Activated effector memory CD4-positive, alpha-beta T cell treated with Interleukin-2 at 50 U/mL for 16 hours (primary cell): Measurements from ENCODE around the gene ABHD17B.

ENCODE experiments used
- DNase-seq: peaks from one replicate; pipeline ENCODE4 v3.0.0-alpha.2; 2020

Gene ABHD17B

DNA sequence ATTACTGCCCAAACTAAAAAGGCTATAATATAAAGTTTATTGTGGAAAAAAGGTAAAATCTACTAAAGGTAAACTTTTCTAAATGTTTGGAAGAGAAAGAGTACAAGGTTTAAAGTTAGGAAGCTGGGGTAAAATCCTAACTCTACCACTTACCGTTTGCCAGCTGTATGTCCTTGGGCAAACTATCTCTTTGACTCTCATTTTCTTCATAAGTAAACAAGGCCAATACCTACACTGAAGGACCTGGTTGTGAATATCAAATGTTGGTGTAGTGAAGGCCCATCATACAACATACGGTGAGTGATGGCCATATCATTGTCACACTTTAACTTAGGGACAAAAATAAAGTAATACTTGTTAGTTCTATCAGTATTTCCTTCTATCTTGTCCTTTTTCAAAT, 34.9 kb downstream of the ABHD17B start:
- no peak for DNase-seq

DNA sequence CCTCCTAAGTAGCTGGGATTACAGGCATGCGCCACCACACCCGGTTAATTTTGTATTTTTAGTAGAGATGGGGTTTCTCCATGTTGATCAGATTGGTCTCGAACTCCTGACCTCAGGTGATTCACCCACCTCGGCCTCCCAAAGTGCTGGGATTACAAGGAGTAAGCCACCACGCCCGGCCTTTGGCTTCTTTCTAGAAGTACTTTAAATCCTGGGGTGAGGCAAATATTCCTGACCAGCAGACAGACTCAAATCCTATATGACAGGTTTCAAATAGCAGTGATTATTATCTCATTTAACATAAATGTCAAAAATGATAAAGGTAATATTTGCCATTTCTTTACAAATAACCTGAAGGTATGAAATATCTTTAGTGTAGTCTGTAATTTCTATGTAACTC, 35.6 kb downstream of the ABHD17B start:
- DNase-seq, result no peak

DNA sequence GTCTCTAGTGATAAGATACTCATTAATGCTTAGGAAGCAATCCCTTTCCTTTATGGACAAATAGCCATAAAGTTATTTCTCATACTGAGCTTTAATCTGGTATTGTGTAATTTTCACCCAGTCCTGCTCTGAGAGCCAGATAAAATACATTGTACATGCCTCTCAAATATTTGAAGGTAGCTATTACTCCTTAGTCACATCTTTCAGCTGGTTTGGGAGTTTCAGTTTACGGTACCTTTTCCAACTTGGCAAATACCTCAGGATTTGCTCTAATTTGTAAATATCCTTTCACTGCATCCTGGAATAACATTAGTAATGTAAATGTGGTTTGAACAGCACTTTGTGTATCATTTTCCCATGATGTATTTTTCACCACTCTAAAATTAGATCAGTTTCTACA, 47.4 kb downstream of the ABHD17B start:
- no peak for DNase-seq

DNA sequence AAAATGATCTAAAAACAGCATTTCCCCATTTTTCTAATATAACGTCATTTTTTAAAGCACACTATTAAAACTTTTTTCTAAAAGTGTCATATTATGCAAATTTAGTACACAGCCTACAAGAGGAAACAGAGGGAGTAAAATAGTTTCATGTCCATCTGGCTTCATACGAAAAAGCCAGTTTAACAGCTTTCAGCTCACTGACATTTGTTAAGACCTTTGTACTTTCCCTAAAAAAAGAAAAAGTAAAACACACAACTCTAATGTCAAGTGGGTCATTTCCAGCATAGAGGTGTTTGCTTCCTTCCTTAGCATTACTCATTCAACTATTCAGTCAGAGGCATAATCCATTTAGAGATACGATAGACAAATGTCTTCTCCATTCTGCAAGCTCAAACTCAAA, 49.4 kb downstream of the ABHD17B start:
- DNase-seq, result no peak

DNA sequence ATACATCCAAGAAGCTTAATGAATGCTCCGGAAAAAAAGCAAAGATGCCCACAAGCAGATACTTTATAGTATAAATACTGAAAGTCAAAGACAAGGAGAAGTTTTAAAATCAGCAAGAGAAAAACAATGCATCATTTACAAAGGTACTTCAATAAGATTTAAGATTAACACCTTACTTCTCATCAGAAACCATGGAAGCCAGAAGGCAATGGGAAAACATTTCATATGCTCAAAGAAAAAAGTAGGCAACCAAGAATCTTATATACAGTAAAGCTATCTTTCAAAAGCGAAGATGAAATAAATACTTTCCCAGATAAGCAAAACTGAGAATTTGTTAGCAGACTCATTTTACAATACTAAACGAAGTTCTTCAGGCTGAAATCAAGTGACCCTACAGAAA, 51.1 kb downstream of the ABHD17B start:
- DNase-seq, result no peak

DNA sequence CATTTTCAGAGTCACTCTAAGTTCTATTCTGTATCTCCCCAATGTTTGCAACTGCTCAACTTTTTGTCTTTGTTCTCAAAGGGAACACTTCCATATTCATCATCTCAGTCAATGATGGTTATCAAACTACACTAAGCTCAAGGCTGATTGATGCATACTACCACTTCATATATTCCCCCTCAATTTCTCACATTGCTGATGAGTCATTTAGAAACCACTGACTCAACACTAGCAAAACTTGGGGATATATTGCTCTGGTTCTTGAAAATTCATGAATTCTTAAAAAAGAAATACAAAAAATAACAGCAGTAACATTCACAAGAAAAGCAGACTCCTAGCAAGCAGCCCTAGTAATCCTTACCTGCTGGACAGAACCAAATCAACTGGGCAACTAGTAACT, 52.2 kb downstream of the ABHD17B start:
- no peak for DNase-seq

DNA sequence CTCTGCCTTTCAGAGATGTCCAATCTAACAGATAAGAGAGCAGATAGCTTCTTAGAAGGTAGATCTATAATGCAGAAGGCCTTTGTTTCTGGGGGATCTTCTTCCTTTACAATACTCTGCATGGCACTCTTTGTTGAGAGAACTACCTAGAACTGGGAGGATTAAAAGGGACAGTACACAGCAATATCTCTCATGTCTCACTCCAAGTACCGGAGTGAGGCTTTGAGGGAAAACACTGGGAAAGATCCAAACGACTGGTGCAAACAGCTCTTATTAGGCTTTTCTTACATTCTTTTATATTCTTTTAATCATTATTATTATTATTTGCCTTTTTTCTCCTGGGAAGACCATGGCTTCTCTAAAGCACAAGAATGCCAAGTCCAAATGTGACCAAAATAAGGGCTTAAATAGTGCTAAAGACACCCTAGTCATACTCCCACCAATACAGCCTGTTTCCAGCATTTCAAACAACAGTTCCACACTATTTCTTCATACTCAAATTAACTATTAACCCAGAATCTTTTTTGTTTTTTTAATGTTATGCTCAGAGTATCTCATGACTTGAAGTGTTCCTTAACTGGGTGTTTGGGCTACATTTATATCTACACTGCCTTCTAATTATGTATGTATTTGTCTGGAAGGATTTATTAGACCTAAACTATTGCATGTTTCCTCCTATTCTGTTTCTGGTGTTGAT, 52.7 kb downstream of the ABHD17B start:
- no peak for DNase-seq

DNA sequence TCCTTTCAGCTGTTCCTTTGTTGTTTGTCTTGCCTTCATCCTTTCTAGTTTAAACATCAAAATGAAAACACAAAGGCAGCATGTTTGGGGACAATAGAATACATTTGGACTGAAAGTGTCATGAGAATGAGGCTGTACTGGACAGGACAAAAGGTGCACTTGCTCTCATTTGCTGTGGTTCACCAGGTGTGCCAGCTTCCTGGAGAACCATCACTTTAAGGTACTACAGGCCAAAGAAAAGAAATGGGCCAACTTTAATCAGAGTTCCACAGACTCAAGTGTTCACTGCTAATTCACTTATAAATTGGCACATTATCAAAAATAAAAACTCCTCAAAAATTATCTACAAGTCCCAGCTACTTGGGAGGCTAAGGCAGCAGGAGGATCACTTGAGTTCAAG, 53.8 kb downstream of the ABHD17B start:
- no peak for DNase-seq

DNA sequence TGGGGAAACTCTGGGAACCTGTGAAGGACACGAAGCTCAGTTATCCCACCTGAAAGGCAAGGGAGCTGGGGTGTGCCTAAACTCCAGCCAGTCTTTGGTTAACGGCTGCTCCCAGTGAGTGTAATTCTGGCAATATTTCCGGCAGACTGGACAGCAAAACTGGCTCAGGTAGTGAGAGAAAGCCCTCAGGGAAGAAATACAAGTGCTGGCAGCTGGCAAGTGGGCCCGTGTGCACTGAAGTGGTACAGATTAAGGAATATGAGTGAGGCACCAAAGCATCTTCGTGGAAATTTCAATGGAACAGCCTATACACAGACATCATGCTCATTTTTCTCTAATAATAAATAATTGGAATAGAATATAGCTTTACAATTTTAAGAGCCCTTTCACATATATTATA, 56.2 kb downstream of the ABHD17B start:
- no peak for DNase-seq

DNA sequence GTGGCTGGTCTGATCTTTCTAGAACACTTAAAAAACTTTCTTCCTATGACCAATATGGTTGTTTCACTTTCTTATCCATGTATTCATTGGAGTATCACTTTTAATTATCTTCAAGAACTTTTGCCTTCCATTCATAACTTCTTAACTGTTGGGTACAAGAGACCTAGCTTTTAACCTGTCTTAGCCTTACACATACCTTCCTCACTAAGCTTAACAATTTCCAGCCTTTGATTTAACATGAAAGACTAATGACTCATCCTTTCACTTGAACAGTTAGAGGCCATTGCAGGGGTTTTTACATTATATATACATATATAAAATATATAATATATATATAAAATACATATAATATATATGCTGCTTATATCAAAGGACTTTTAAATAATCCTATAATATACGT, 57.9 kb downstream of the ABHD17B start:
- DNase-seq, result no peak

DNA sequence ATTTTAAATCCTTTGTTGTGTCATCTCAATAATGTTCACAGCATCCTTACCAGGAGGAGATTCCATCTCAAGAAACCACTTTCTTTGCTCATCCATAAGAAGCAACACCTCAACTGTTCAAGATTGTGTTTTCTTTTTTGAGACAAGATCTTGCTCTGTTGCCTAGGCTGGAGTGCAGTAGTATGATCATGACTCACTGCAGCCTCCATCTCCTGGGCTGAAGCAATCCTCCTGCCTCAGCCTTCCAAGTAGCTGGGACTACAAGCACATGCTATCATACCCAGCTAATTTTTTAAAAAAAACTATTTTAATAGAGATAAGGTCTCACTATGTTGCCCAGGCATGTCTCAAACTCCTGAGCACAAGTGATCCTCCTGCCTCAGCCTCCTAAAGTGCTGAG, 60.0 kb downstream of the ABHD17B start:
- no peak for DNase-seq

DNA sequence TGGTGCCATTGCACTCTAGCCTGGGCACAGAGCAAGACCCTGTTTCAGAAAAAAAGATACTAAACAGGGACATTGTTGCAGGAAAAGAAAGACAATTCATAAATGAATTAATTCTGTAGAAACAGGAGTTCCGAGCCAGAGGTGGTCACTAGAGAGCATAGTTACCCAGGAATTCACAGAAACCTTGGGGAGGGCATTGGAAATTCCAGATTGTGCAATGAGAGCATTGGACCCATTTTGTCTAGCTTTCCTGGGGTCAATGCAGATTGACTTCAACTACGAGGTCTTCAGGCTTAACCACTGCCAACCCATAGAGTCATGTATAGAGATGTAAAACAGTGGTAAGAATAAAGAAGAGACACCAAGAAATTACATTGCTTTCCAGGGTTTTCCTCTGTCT, 63.1 kb downstream of the ABHD17B start:
- no peak for DNase-seq

DNA sequence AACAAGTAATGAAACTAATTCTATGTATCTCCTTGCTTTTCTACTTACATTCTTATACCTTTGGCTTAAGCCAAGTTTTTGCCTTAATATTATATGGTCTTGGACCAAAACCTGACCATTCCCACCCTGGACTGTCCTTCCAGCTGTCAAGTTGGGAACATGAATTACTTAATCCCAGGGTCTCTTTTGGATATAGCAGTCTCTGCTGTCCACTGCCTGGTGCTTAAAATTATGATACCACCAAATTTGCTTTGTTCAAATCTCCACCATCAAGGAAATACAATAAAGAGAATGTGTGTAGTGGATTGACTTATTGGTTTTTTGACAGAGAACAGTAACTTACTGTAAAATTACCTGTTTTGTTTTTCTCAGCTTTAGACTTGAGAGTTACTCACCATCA, 66.2 kb downstream of the ABHD17B start:
- DNase-seq, result no peak

DNA sequence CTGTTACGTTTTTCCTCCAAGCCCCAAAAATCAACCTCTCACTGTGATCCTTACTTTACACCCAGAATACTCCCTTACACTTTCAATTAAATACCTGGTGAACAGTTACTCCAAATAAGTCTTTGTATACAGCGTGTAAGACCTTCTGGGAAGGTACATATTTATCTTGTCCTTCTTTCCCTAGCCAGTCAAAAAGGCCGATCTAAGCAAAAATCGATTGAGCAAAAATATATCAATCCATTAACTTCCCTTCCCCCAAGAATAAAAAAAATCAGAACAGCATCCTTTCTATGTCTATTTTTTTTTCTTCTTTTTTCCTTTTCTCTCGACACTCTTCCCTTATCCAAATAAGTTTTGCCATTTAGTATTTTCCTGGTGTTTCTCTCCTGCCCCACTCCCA, 71.3 kb downstream of the ABHD17B start:
- no peak for DNase-seq

DNA sequence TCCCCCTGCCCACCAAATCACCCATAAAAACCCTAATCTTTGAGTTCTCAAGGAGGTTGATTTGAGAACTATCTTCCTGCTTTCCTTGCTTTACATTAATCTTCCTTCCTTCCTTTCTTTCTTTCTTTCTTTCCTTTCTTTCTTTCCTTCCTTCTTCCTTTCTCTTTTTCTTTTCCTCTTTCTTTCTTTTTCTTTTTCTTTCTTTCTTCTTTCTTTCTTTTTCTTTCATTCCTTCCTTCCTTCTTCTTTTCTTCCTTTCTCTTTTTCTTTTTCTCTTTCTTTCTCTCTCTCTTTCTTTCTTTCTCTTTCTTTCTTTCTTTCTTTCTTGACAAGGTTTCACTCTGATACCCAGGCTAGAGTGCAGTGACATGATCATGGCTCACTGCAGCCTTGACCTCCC, 75.4 kb downstream of the ABHD17B start:
- DNase-seq, result no peak

DNA sequence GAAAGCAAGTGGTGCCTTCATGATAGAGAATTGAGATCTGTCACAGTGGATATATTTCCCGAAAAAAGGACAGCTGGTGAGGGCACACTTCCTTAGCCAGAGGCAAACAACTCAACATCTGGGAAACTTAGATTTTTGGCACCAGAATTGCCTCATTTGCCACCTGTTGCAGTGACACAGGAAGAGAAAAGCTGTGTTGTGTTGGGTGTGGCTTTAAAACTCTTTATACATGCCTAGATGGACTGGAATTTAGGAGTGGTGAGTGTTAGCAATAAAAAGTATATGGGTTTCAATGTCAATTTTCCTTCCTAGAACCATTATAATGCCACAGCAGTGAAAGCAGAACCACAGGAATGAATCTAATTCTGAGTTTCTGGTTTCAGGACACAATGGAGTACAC, 80.1 kb downstream of the ABHD17B start:
- DNase-seq, result no peak

DNA sequence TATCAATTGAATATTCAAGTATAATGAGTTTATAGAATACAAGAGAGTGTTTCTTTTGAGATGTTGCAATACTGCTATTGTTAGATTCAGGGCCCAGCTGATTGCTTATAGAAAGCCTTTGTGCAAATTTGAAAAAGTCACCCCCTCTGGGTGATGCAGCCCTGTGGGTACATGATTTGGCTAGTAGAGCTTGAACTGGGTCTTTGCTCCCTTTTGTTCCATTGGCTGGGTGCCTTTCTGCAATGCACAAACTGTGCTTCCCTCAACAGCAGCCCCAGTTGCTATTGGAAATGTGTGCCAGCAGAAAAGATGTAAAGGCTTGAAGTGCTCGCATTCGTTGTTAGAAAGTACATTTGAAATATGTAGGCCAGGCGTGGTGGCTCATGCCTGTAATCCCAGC, 80.8 kb downstream of the ABHD17B start:
- no peak for DNase-seq

DNA sequence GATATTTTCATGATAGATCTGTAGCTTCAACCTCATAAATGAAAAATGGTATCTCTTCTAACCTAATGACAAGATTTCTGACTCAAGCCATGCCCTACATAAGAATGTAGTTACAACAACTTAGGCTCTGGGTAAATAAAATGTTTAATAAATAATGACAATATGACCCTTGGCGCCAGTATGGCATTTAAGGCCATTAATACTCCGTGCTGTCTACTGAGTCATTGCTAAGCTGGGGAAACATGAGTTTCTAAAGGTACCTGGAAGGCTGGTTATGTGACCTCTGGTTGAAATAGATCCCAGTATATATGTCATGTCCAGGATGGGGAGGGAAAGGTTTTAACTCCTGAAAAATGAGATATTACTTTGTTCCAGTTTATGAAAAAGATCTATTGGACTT, 84.7 kb downstream of the ABHD17B start:
- no peak for DNase-seq

DNA sequence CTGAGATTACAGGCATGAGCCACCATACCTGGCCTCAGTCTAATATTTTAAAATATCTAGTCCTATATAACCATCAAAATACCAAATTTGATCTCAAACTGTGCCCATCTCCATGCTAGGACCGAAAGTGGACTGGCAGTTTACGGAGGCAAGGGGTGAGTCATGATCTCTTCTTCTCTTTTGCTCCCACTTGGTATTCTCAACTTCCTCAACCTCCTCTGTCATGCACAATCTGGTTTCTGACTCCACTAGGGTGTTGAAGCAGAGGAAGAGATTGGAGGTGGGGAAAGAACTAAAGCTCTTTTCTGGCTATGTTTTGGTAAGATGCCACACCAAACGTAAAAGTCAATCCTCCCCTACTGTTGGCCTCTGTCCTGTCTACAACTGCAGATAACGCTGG, 86.7 kb downstream of the ABHD17B start:
- no peak for DNase-seq

DNA sequence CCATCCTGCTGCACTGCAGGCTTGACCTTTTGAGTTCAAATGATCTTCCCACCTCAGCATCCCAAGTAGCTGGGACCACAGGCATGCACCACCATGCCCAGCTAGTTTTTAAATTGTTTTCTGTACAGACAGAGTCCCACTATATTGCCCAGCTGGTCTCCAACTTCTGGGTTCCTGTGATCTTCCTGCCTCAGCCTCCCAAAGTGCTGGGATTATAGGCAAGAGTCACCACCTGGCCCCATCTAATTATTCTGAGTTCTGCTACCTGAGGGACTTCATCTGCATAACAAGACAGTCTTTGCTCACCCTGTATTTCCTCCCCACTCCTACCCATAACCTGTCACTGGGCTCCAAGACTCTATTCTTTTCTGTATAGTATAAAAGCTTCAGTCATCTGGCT, 88.1 kb downstream of the ABHD17B start:
- DNase-seq, result no peak

DNA sequence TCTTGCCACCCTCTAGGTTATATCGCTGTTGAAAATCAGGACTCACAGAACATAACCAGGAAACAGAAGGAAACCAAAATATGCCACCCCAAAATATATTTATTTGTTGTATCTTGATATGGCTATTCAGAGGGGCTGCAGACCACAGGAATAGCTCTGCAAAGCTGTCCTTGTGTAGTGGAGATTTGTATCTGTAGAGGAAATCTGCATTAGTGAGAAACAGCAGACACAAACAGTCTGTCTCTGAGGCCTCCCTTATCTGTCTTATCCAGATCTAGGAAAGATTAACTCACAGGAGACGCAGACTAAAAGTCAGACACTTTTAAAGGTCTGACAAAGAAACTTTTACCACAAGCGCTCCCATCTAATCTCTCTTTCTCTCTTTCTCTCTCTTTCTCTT, 88.5 kb downstream of the ABHD17B start:
- DNase-seq, result no peak

DNA sequence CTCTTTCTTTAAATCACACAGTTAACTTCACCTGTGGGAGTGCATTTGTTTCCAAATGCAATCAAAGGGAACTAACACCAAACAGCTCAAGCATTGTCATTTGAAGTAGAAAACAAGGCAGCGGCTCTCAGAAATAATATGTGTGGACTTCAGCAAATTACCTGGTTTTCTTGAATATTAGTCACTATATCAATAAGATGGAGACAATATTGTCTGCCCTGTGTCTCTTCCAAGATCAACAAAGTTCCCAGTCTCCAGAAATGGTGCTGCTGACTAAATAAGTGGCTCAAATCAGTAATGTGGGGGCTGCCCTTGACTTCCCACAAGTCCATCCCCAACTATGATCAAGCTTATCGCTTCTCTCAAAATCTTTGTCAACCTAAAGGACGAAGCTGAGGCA, 89.6 kb downstream of the ABHD17B start:
- DNase-seq, result no peak

DNA sequence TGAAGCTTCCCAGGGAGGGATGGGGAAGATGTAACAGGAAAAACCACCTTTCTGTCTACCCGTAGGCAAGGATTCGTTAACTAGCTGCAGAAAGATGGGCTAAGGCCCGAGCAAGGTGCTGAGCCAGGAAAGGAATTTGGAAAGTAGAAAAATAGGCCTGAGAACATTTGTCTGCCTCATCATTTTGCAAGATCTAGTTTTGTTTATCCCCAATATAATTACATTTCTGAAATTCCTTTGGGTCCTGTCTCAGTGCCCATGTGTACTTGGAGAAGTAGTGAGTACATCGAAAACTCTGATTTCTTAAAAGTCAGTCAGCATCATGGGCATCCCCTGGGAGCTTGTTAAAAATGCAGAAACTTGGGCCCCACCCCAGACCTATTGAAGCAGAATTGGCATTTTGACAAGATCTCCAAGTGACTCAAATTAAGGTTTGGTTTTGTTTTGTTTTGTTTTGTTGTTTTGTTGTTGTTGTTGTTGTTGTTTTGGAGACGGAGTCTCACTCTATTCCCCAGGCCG, 90.5 kb downstream of the ABHD17B start:
- no peak for DNase-seq

DNA sequence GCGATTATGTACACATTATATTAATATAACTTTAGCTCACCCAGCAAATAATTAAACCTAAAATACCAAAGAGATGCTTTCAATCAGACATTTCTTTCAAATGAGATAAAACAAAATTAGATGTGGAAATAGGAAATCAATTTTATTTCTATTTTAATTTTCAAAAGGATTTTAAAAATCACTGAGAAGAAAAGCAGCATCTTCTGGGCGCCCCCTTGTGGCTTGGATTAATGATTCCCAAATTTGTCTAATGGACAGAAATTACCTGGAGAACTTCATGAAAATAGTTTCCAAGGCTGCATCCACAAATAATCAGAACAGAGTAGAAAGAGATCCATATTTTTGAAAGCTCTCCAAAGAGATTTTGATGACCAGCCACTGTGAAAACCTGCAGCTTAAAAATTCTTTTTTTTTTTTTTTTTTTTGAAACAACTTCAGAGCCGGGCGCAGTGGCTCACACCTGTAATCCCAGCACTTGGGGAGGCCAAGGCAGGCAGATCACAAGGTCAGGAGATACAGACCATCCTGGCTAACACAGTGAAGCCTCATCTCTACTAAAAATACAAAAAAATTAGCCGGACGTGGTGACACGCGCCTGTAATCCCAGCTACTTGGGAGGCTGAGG, 91.8 kb downstream of the ABHD17B start:
- no peak for DNase-seq

DNA sequence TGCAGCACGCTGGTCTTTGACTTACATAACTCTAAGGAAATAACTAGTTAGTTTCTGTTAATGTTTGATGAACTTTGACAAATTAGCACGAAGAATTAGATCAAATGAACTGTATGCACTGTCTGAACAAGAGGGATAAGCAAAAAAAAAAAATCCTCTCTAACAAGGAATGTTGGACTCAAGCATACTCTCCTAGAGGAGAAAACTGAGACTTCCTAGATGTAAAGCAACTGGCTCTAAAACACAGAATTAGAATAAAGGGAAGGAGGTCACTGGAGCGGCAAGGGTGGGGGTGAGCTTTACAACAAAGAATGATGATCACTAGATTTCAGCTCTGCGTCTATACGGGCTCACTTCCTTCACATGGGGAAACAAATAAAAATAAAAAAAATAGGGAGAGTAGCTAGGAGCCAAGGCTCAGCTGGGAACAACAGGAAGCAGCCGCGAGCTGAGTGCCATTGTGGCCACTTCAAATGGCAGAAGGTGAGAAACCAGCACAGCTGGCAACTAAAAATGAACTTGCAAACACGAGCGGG, 94.0 kb downstream of the ABHD17B start:
- no peak for DNase-seq
